CMK (cell line): Measurements from ENCODE around the gene TP53I13.

Source experiments
- DNase-seq: peaks from one replicate; pipeline ENCODE4 v3.0.0-alpha.2; 2010; ENCODE audit warnings: low read depth

Gene TP53I13

GRCh38 chr17:29593591-29594518 lies 25.4 kb downstream of the TP53I13 start:
- DNase-seq = no peak

- DNase-seq = no peak
Observed at GRCh38 chr17:29594519-29595090, 26.1 kb downstream of the TP53I13 start.

GRCh38 chr17:29595107-29595942 lies 26.8 kb downstream of the TP53I13 start:
- DNase-seq = no peak

GRCh38 chr17:29595943-29596774 lies 27.7 kb downstream of the TP53I13 start:
- DNase-seq = no peak

- no peak for DNase-seq
Observed at GRCh38 chr17:29596811-29597210, 28.3 kb downstream of the TP53I13 start.

GRCh38 chr17:29597361-29598172 lies 29.1 kb downstream of the TP53I13 start:
- no peak for DNase-seq

GRCh38 chr17:29603109-29603674 lies 34.7 kb downstream of the TP53I13 start:
- no peak for DNase-seq

- DNase-seq = no peak
Observed at GRCh38 chr17:29607557-29608195, 39.2 kb downstream of the TP53I13 start.

- no peak for DNase-seq
Observed at GRCh38 chr17:29608986-29609385, 40.5 kb downstream of the TP53I13 start.

- DNase-seq = no peak
Observed at GRCh38 chr17:29610395-29610794, 41.9 kb downstream of the TP53I13 start.

GRCh38 chr17:29611351-29612093 lies 43.0 kb downstream of the TP53I13 start:
- DNase-seq = no peak

- no peak for DNase-seq
Observed at GRCh38 chr17:29612094-29612403, 43.5 kb downstream of the TP53I13 start.

- DNase-seq = no peak
Observed at GRCh38 chr17:29612404-29613280, 44.1 kb downstream of the TP53I13 start.

- DNase-seq = peak; percentile 64
Observed at GRCh38 chr17:29613352-29613837, 44.9 kb downstream of the TP53I13 start.

GRCh38 chr17:29613856-29614255 lies 45.4 kb downstream of the TP53I13 start:
- no peak for DNase-seq

GRCh38 chr17:29614349-29615047 lies 46.0 kb downstream of the TP53I13 start:
- no peak for DNase-seq

GRCh38 chr17:29615048-29615385 lies 46.5 kb downstream of the TP53I13 start:
- DNase-seq = no peak
